Measurements from ENCODE around the gene VENTX.
"Not testable (repeated sequence)": the region's sequence is repeated elsewhere in the genome, so short reads cannot be mapped to it uniquely, and the experiment has no call there.

VENTX gene

DNA sequence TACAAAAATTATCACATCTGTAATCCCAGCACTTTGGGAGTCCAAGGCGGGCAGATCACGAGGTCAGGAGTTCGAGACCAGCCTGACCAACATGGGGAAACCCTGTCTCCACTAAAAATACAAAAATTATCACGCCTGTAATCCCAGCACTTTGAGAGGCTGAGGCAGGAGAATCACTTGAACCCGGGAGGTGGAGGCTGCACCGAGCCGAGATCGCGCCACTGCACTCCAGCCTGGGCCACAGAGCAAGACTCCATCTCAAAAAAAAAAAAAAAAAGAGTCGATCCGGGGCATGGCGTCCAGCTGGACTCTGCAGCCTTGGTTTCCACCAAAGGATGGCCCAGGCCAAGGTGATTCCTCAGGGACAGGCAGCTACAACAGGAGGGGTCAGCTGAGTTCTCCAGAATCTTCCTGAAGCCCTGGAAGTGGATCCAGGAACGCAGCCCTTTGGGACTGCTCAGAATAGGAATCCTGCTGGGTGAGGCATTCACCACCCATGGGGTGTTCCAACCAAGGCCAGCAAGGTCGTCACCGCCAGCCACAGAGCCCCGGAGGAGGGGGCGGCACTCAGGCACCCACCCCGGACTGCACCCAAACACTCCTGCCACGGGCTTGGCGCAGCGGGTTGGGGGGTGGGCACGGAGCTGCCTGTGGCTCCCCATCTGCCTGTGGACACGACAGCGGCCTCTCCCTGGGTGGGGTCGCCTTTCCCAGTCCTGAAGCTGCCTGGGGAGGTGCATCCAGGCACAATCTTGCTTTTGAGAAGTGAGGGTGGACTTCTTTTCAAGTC lies 19.7 kb upstream of the VENTX start:
- no peak for DNase-seq

DNA sequence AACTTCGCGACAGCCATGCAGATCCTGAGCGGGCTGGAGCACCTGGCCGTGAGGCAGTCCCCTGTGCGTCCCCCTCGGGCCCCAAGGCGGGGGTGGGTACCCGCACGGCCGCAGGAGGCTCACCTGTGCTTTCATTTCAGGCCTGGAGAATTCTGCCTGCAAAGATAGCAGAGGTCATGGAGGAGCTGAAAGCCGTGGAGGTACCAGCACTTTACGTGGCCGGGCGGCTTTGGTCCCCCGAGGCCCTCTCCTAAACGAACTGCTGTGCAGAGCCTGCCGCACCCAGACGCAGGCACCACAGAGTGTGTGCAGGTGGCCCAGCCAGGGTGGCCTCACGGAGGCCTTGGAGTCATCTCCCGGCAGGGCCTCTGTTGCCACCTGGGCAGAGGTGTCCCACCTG lies 18.8 kb upstream of the VENTX start:
- no peak for DNase-seq

DNA sequence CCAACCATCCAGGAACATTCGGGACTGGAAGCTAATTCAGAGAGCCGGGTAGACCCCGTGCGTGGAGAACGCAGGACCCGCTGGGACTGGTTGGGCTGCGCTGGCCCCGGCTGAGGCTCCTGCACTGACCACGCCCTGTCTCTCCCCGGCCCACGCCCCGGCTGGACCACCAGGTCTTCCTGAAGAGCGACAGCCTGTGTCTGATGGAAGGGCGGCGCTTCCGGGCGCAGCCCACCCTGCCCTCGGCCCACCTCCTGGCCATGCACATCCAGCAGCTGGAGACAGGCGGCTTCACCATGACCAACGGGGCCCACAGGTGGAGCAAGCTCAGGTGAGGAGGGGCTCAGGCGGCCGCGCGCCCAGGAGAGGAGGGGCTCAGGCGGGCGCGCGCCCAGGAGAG lies 17.9 kb upstream of the VENTX start:
- DNase-seq, result no peak

- no peak for DNase-seq
Measured at GRCh38 chr10:133221331-133221730, 16.3 kb upstream of the VENTX start.

- DNase-seq, result not testable (repeated sequence)
Measured at GRCh38 chr10:133221756-133222155, 15.9 kb upstream of the VENTX start.

GRCh38 chr10:133224076-133224475 lies 13.6 kb upstream of the VENTX start:
- DNase-seq, result no peak

DNA sequence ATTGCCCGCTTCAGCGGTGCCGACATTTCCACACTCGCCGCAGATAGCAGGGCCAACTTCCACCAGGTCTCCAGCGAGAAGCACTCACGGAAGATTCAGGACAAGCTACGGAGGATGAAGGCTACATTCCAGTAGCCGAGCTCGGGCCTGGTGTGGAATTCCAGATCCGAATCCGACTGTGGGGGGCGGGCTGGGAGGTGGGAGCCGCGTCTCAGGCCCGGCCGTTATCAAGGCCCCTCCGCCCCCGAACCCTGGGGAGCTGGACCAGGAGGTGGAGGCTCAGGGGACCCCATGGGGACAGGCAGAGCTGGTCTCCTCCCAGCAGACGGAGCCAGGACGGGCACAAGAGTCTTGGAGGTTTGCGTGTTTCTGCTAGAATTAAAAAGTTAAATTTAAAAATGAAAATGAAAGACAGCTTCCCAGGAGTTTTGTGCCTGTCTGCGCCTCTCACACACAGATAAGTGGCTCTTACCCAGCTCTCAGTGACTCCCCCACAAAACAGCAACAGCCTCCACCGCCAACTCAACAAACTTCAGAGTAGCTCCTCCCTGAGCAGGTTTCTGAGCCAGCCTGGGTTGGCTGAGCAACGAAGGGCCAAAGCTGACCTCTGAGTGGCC lies 12.8 kb upstream of the VENTX start:
- no peak for DNase-seq

GRCh38 chr10:133225707-133226191 lies 11.9 kb upstream of the VENTX start:
- DNase-seq, result no peak

GRCh38 chr10:133226251-133226808 lies 11.3 kb upstream of the VENTX start:
- no peak for DNase-seq

- no peak for DNase-seq
Measured at GRCh38 chr10:133227256-133227655, 10.4 kb upstream of the VENTX start.

GRCh38 chr10:133229265-133230043 lies 8.2 kb upstream of the VENTX start:
- DNase-seq, result no peak

DNA sequence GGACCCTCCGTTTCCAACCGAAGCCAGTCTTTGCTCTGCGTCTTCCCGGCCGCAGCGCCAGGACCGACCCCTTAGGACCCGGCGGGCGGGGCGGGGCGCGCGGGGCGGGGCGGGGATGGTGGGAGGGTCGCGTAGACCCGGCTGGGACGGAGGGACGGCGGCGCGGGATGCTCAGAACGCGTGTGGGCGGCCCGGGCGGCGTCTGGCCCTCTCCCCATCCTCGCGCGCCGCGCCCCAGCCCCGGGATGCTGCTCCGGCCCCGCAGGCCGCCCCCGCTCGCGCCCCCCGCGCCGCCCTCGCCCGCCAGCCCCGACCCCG lies 7.7 kb upstream of the VENTX start, which contains the start of gene UTF1:
UTF1 (plus strand) TSS at position 174 of the 318 bp plus-strand sequence; CDS start at position 246, 72 bp downstream.
- no peak for DNase-seq

GRCh38 chr10:133230387-133231195 lies 7.1 kb upstream of the VENTX start:
- peak; percentile 46 for DNase-seq

DNA sequence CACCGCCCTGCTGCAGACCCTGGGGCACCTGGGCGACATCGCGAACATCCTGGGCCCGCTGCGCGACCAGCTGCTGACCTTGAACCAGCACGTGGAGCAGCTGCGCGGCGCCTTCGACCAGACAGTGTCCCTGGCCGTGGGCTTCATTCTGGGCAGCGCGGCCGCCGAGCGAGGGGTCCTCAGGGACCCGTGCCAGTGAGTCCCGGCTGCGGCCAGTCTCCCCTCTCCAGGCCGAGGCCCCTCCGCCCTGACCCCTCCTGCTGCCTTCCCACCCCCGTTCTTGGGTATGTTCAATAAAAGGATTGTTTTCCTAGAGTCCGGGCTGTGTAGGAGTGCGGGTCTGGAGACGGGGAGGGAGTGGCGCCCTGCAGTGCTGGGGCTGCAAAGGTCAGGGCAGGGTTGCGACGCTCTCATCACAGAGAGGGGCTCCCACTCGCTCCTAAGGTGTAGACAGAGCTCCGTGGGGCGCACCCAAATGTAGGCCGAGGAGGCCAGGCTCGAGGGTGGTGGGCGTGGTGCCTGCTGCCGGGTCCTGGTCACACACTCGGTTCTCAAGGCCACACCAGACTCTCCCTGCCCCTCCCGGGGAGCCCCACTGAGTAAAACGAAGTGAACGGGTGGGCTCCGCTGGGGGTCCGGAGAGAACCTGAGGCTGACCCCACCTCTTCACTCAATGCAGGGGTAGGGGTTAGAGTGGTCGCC lies 6.3 kb upstream of the VENTX start:
- no peak for DNase-seq

GRCh38 chr10:133231946-133232574 lies 5.6 kb upstream of the VENTX start:
- DNase-seq, result no peak

GRCh38 chr10:133234796-133235195 lies 2.9 kb upstream of the VENTX start:
- not testable (repeated sequence) for DNase-seq

- DNase-seq, result no peak
Measured at GRCh38 chr10:133235265-133235855, 2.3 kb upstream of the VENTX start.

DNA sequence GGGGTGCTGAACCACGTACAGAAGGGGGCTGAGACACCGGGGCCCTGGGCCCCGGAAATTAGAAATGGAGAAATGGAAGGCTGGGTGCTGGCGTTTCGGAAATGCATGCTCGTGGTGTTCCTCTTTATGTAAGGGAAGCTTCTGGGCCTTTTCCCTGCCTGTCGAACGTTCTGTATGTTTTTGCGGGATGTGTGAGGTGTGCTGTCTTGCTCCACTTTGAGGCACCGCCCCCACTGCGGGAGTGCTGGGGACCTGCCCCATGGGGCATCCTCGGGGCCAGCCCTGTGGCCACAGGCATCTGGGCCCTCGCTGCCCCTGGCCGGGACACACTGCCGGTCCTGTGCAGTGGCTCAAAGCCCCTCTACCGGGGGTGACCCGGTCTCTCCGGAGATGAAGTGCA lies 1.7 kb upstream of the VENTX start:
- DNase-seq, result no peak

GRCh38 chr10:133236401-133237240 lies 1.0 kb upstream of the VENTX start:
- no peak for DNase-seq

DNA sequence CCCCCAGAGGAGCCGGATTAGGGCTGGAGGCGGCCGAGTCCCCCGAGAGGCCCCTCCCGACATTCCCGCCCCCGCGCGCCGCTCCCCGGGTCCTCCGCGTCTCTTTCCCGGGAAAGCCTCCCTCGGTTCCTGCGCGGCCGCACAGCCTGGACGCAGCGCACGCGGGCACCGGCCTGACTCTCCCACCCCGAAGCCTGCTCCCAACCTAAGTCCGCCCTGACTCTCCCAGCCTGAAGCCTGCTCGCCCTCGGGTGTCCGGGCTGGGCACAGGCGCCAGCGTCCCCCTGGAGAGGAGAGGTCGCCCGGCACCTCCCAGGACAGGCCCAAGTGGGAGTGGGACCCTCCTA lies 441 bp upstream of the VENTX start:
- no peak for DNase-seq
